ENCODE results near the gene CFAP410.
"Not testable (repeated sequence)": the region's sequence is repeated elsewhere in the genome, so short reads cannot be mapped to it uniquely, and the experiment has no call there.

Gene CFAP410

GRCh38 chr21:44316277-44316900 lies 22.8 kb downstream of the CFAP410 start:
- no peak for DNase-seq (ENCODE audit: low read depth)

GRCh38 chr21:44315691-44316203 lies 23.4 kb downstream of the CFAP410 start:
- DNase-seq (ENCODE audit: low read depth): no peak

GRCh38 chr21:44314561-44314960 lies 24.6 kb downstream of the CFAP410 start:
- DNase-seq (ENCODE audit: low read depth): no peak

GRCh38 chr21:44314128-44314527 lies 25.1 kb downstream of the CFAP410 start:
- no peak for DNase-seq (ENCODE audit: low read depth)

GRCh38 chr21:44313451-44313850 lies 25.7 kb downstream of the CFAP410 start:
- DNase-seq (ENCODE audit: low read depth): no peak

GRCh38 chr21:44312716-44313115 lies 26.5 kb downstream of the CFAP410 start:
- DNase-seq (ENCODE audit: low read depth): no peak

GRCh38 chr21:44312089-44312488 lies 27.1 kb downstream of the CFAP410 start:
- no peak for DNase-seq (ENCODE audit: low read depth)

- no peak for DNase-seq (ENCODE audit: low read depth)
Observed at GRCh38 chr21:44310628-44311507, 28.3 kb downstream of the CFAP410 start.

- no peak for DNase-seq (ENCODE audit: low read depth)
Observed at GRCh38 chr21:44306936-44307704, 32.1 kb downstream of the CFAP410 start.

GRCh38 chr21:44305691-44306090 lies 33.5 kb downstream of the CFAP410 start:
- DNase-seq (ENCODE audit: low read depth): no peak

- DNase-seq (ENCODE audit: low read depth): no peak
Observed at GRCh38 chr21:44304877-44305293, 34.3 kb downstream of the CFAP410 start.

- DNase-seq (ENCODE audit: low read depth): no peak
Observed at GRCh38 chr21:44304011-44304616, 35.1 kb downstream of the CFAP410 start.

- DNase-seq (ENCODE audit: low read depth): no peak
Observed at GRCh38 chr21:44303490-44303981, 35.7 kb downstream of the CFAP410 start.

- DNase-seq (ENCODE audit: low read depth): not testable (repeated sequence)
Observed at GRCh38 chr21:44302573-44303401, 36.4 kb downstream of the CFAP410 start.

GRCh38 chr21:44301961-44302406 lies 37.2 kb downstream of the CFAP410 start:
- DNase-seq (ENCODE audit: low read depth): no peak

- DNase-seq (ENCODE audit: low read depth): no peak
Observed at GRCh38 chr21:44301141-44301540, 38.0 kb downstream of the CFAP410 start.

GRCh38 chr21:44300262-44300959 lies 38.8 kb downstream of the CFAP410 start:
- DNase-seq (ENCODE audit: low read depth): no peak

- DNase-seq (ENCODE audit: low read depth): no peak
Observed at GRCh38 chr21:44299458-44300261, 39.5 kb downstream of the CFAP410 start, which contains the start of gene PFKL. TSS of gene PFKL (plus strand) at chr21:44300053. CDS start at chr21:44300106, 53 bp downstream.

- DNase-seq (ENCODE audit: low read depth): no peak
Observed at GRCh38 chr21:44299085-44299457, 40.1 kb downstream of the CFAP410 start.
